Measurements from ENCODE around the gene CXCR3.

DNA sequence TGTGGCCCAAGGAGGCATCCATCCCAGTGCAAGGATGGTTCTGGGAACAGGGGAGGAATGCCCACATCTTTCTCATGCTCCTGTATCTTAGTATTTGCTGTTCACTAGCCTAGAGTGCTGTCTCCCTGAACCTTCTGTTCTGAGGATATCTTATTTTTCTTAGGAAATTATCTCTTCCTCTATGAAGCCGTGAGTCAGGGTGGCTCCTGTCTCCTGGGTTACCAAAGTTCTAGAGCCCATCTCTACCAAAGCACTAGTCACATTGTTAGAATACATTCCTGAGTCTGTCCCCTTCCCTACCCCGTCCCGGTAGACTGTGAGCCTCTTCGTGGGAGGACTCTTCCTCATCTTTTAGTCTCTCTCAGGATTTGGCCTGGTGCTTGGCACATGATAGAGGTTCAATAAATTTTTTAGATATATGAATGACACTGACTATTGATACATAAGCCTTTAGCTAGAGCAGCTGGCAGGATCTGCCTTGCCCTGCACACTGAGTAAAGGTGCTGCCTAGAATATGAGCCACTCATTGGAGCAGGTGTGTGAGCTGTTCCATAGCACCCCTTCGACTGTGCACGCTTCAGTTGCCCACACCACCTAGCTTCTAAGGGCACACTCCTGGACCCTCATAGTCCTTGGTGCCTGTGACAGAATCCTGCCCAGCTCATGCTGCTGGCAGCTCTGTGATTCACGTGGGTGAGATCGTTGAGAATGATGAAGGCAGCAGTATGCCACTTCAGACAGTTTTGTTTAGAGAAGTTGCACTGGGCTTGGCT, 13.3 kb downstream of the CXCR3 start:
- TF ChIP-seq CTCF (IDR thresholded peaks at IDR 0.05), result no peak
- no peak for TF ChIP-seq POLR2A (IDR thresholded peaks at IDR 0.05)

All from thyroid gland (tissue), 4 donors.